Right lobe of liver (tissue), 6 donors: ENCODE measurements around the gene CDH4. TPM values are rescaled to one million over a fixed set of nuclear protein-coding genes. Genes with fewer than 3 reads are reported as not detected.

ENCODE experiments used
- ATAC-seq, 4 donors: fragments of 200-7000 bp; cut with Tn5 transposase; one replicate each; pipeline ENCODE4 v1.9.1; 2020; ENCODE audit warnings: mild to moderate bottlenecking in 4 of 4, moderate library complexity in 4 of 4
- DNase-seq, 3 donors: peaks; one replicate each; pipeline ENCODE4 v3.0.0-alpha.2; 2020
- H3K27ac ChIP-seq, 3 donors: fragments of 200-600 bp; one replicate each; pipeline ENCODE4 v1.8.0; 2022
- H3K27me3 ChIP-seq, 2 donors: fragments of 200-600 bp; one replicate each; pipeline ENCODE4 v1.8.0; 2022
- H3K36me3 ChIP-seq, 4 donors: fragments of 200-600 bp; sonication (generic) in 1 of 4; one replicate each; pipeline versions ENCODE4 v1.5.1 to v1.8.0; 2017 to 2022; ENCODE audit warnings: control low read depth in 1 of 4
- H3K4me1 ChIP-seq, 4 donors: fragments of 200-600 bp; sonication (generic) in 1 of 4; one replicate each; pipeline versions ENCODE4 v1.5.1 to v1.8.0; 2017 to 2022; ENCODE audit warnings: control low read depth in 1 of 4
- H3K4me3 ChIP-seq, 3 donors: fragments of 200-600 bp; one replicate each; pipeline ENCODE4 v1.8.0; 2022
- H3K9me3 ChIP-seq, 4 donors: fragments of 200-600 bp; sonication (generic) in 1 of 4; one replicate each; pipeline versions ENCODE4 v1.5.1 to v1.8.0; 2017 to 2022; ENCODE audit warnings: control low read depth in 1 of 4
- POLR2A ChIP-seq: fragments of 450-650 bp; IDR thresholded peaks from one replicate; pipeline ENCODE4 v1.6.1; 2017; ENCODE audit warnings: antibody characterized with exemption, mild to moderate bottlenecking
- WGBS: methylation state at CpG from one replicate; pipeline ENCODE4 v1.1.6; 2018; ENCODE audit warnings: low coverage, low lambda C conversion rate; ENCODE audit not compliant: insufficient coverage; ENCODE audit errors: missing lambda C conversion rate; 5-methylcytosine and 5-hydroxymethylcytosine counted together
- intact Hi-C, 2 donors: fragments of 100-400 bp; cut with DNase I; formaldehyde crosslinking; loops; one replicate each; pipeline versions ENCODE4 v1.11.2 to v1.14.1; 2022
- total RNA-seq, 6 experiments: library from RNA; depleted of rRNA in 2 of 6; stranded (reverse); fragments of >200 nt in 2 of 6; fragmentation: NEBNext Ultra II Directional in 3 of 6; extraction: Animal tissue kit (Norgen Biotek cat#: 25700) in 3 of 6; gene quantifications; one replicate each; pipeline versions ENCODE4 v1.1.0 to v1.2.4, GENCODE V29; 2016 to 2023
- TF ChIP-seq, protein P1 (sequence below), 4 donors: fragments of 200-600 bp in 3 of 4; fragments of 450-650 bp in 1 of 4; IDR thresholded peaks; one replicate each; pipeline versions ENCODE4 v1.5.1 to v1.8.0; 2016 to 2022; ENCODE audit warnings: antibody characterized with exemption in 4 of 4, mild to moderate bottlenecking in 2 of 4
- donor health status: DM: no; HTN: yes; CAD: no.
- donor health status: DM: no; HTN: no; CAD: no.
- donor health status: DM: no; HTN: no; CAD: no.
- donor health status: DM: no; HTN: yes; CAD: no.
- donor health status: DM: no; HTN: yes; CAD: no.

CDH4 gene
- total RNA-seq, 6 experiments from 2014 or later = 0.02 to 0.14 (median 0.09) TPM; not detected in 3

GRCh38 chr20:61307686-61308476 is 55.8 kb downstream of the CDH4 start:
- WGBS = 41% methylated on average over 7 of the region's 15 CpGs
- no peak overlapping the region for H3K4me3 ChIP-seq
- TF ChIP-seq POLR2A = no peak
- TF ChIP-seq, protein P1, sequence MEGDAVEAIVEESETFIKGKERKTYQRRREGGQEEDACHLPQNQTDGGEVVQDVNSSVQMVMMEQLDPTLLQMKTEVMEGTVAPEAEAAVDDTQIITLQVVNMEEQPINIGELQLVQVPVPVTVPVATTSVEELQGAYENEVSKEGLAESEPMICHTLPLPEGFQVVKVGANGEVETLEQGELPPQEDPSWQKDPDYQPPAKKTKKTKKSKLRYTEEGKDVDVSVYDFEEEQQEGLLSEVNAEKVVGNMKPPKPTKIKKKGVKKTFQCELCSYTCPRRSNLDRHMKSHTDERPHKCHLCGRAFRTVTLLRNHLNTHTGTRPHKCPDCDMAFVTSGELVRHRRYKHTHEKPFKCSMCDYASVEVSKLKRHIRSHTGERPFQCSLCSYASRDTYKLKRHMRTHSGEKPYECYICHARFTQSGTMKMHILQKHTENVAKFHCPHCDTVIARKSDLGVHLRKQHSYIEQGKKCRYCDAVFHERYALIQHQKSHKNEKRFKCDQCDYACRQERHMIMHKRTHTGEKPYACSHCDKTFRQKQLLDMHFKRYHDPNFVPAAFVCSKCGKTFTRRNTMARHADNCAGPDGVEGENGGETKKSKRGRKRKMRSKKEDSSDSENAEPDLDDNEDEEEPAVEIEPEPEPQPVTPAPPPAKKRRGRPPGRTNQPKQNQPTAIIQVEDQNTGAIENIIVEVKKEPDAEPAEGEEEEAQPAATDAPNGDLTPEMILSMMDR (IDR thresholded peaks at IDR 0.05) = no peak
- H3K9me3 ChIP-seq = no peaks in the 10 kb centered on the region
- H3K27ac ChIP-seq = no peak overlapping the region
- DNase-seq (peak in 1 of 3 donors; percentile 27), ATAC-seq (no peak)
- no peaks in the 10 kb centered on the region for H3K36me3 ChIP-seq
- intact Hi-C loops = loop anchor here in 1 of 2 donors (10.0 kb wide), 1 partner anchor 57 kb away; no protein-coding TSS in a partner anchor
- no peaks in the 10 kb centered on the region for H3K4me1 ChIP-seq
- no peaks in the 10 kb centered on the region for H3K27me3 ChIP-seq

DNA sequence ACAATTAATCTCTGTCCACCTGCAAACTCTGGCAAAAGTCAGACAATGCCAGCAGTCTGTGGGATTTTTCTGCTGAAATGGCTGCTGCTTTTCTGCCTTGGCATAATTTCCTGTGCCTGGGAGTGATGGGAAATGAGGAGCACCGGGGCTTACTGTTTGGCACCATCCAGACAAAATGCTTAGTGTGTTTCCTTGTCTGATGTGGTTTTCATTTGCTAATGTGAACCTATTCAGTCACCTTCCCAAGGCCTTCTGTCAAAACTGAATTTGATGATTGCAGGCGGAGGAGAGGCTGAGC is 56.4 kb downstream of the CDH4 start:
- no peak for ATAC-seq
- H3K27ac ChIP-seq = no peak overlapping the region
- no peak for TF ChIP-seq POLR2A
- TF ChIP-seq, protein P1 (IDR thresholded peaks at IDR 0.05) = no peak
- H3K36me3 ChIP-seq = no peaks in the 10 kb centered on the region
- H3K4me3 ChIP-seq = no peak overlapping the region
- no peaks in the 10 kb centered on the region for H3K27me3 ChIP-seq
- intact Hi-C loops = loop anchor here in 1 of 2 donors (10.0 kb wide), 1 partner anchor 56 kb away; no protein-coding TSS in a partner anchor
- no peak for DNase-seq
- 50% methylated on average over 1 of the region's 2 CpGs for WGBS
- no peaks in the 10 kb centered on the region for H3K4me1 ChIP-seq
- no peaks in the 10 kb centered on the region for H3K9me3 ChIP-seq

DNA sequence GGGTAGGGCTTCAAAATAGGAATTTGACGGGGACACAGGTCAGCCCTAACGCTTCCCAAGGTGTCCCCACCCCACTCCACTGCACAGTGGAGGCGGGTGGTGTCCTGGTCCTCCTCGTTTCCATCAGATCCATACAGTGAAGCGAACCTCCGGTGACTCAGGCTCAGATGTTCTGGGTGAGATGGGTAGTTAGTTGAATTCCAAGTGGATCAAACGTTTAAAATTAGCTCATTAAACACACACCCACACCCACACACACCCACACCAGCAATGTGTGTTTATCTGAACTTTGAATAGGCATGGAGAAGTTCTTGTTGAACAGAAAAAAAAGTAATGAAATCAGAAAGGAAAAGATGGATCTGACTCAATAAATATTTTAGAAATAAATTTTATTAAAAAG is 58.9 kb downstream of the CDH4 start:
- WGBS = 52% methylated on average over 7 of the region's 7 CpGs
- no peaks in the 10 kb centered on the region for H3K4me1 ChIP-seq
- no peaks in the 10 kb centered on the region for H3K27me3 ChIP-seq
- no peak overlapping the region for H3K27ac ChIP-seq
- ATAC-seq (no peak), DNase-seq (no peak)
- intact Hi-C loops = no loop called here
- no peak overlapping the region for H3K4me3 ChIP-seq
- no peaks in the 10 kb centered on the region for H3K9me3 ChIP-seq
- TF ChIP-seq POLR2A = no peak
- TF ChIP-seq, protein P1 (IDR thresholded peaks at IDR 0.05) = no peak
- H3K36me3 ChIP-seq = no peaks in the 10 kb centered on the region

GRCh38 chr20:61311656-61312387 is 59.8 kb downstream of the CDH4 start:
- Histone ChIP-seq H3K27ac (no peak overlapping the region), H3K9me3 (no peaks in the 10 kb centered on the region), H3K27me3 (no peaks in the 10 kb centered on the region), H3K4me1 (no peaks in the 10 kb centered on the region), H3K36me3 (no peaks in the 10 kb centered on the region), H3K4me3 (no peak overlapping the region)
- no peak for DNase-seq
- no peak for ATAC-seq
- TF ChIP-seq, protein P1 (IDR thresholded peaks at IDR 0.05) = no peak
- no peak for TF ChIP-seq POLR2A
- intact Hi-C loops = no loop called here
- WGBS = 86% methylated on average over 9 of the region's 13 CpGs
